OCI-LY1 (cell line): Measurements from ENCODE around the gene XRCC4.

Experiments
- EZH2 ChIP-seq: fragments of 200-600 bp; sonication (generic), shearing (Covaris generic); IDR thresholded peaks from 2 replicates; pipeline ENCODE4 v1.8.0; 2017; ENCODE audit warnings: borderline replicate concordance, mixed run types, mild to moderate bottlenecking, antibody characterized with exemption, low read length, moderate library complexity, mixed read lengths
- TF ChIP-seq, protein P1 (sequence below): fragments of 200-600 bp; sonication (generic), shearing (Covaris generic); IDR thresholded peaks from 2 replicates; pipeline ENCODE4 v1.5.1; 2017; ENCODE audit warnings: mild to moderate bottlenecking, antibody characterized with exemption, low read length, moderate library complexity, mixed read lengths

DNA sequence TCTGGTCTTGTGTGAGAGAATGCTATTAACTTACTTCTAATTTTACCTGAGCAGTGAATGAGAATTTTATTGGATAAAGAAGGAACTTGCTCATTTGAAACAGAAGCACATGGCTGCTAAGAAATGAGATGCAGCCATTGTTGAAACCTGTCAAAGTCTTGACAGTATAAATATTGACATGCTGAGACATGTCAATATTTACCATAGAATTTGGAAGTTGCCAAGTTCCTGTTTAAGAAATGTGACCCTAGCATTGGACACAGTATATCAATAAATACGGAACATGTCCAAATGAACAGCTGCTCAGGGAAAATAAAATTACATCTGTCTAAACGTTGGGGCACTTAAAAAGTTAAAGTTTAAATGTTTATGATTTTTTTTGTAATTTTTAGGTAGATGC, 7.8 kb downstream of the XRCC4 start:
- TF ChIP-seq, protein P1, sequence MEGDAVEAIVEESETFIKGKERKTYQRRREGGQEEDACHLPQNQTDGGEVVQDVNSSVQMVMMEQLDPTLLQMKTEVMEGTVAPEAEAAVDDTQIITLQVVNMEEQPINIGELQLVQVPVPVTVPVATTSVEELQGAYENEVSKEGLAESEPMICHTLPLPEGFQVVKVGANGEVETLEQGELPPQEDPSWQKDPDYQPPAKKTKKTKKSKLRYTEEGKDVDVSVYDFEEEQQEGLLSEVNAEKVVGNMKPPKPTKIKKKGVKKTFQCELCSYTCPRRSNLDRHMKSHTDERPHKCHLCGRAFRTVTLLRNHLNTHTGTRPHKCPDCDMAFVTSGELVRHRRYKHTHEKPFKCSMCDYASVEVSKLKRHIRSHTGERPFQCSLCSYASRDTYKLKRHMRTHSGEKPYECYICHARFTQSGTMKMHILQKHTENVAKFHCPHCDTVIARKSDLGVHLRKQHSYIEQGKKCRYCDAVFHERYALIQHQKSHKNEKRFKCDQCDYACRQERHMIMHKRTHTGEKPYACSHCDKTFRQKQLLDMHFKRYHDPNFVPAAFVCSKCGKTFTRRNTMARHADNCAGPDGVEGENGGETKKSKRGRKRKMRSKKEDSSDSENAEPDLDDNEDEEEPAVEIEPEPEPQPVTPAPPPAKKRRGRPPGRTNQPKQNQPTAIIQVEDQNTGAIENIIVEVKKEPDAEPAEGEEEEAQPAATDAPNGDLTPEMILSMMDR, result no peak
- no peak for TF ChIP-seq EZH2
